Ishikawa (cell line): ENCODE measurements around the gene CD74.
A peak's percentile ranks its signal among the peaks of the same experiment; 100 is the strongest.

ENCODE experiments used
- CEBPB ChIP-seq: IDR thresholded peaks from 2 replicates; pipeline ENCODE4 v1.6.1; 2012
- CREB1 ChIP-seq: IDR thresholded peaks from 2 replicates; pipeline ENCODE4 v1.6.1; 2012; ENCODE audit warnings: low read depth
- EP300 ChIP-seq: IDR thresholded peaks from 2 replicates; pipeline ENCODE4 v1.6.1; 2012; ENCODE audit warnings: borderline replicate concordance
- FOXM1 ChIP-seq: IDR thresholded peaks from 2 replicates; pipeline ENCODE4 v1.6.1; 2012; ENCODE audit warnings: low read depth, borderline replicate concordance
- NFIC ChIP-seq: IDR thresholded peaks from 2 replicates; pipeline ENCODE4 v1.6.1; 2012
- RAD21 ChIP-seq: IDR thresholded peaks from 2 replicates; pipeline ENCODE4 v1.6.1; 2012; ENCODE audit warnings: low read depth
- REST ChIP-seq: IDR thresholded peaks from 2 replicates; pipeline ENCODE4 v1.6.1; 2012; ENCODE audit warnings: low read depth, mild to moderate bottlenecking
- TAF1 ChIP-seq: IDR thresholded peaks from 2 replicates; pipeline ENCODE4 v1.6.1; 2012; ENCODE audit warnings: low read depth, mild to moderate bottlenecking
- YY1 ChIP-seq: IDR thresholded peaks from 2 replicates; pipeline ENCODE4 v1.6.1; 2012; ENCODE audit warnings: low read depth

DNA sequence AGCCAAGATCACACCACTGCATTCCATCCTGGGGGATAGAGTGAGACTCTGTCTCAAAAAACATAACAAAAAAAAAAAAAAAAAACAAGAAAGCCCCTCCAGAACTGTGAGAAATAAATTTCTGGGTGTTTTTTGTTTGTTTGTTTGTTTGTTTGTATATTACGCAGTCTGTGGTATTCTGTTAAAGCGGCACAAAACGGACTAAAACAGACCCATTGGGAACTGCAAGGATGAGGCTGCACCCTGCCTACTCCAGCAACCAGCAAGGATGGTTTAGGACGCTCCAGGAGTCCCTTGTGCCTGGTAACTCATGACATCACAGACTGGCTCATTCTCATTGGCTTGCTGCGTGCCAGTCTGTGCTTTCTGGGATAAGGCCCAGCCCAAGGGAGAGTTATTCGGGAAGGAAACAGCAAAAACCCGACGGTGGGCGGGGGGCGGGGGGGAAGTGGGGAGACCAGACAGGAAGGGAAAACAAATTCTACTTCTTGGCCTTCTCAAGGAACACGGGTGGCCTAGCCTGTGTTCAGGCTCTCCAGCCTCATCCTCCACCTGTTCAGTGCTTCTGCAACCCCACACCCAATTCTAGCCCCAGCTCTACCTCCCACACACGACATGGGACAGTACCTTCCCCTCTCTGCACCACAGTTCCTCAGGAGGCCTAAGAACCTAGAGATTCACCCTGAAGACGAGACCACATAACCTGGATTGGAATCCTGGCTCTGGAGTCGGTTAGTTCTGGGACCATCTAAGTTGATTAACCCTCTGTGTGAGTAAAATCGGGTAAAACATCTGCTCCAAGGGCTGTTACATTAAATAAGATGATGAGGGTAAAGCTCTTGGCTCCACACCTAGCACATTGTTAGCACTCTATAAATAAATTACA, 2.8 kb downstream of the CD74 start:
- no peak for TF ChIP-seq CEBPB
- no peak for TF ChIP-seq FOXM1
- peak; percentile 88 for TF ChIP-seq CREB1
- TF ChIP-seq NFIC: no peak
- TF ChIP-seq TAF1: no peak
- no peak for TF ChIP-seq EP300
- no peak for TF ChIP-seq REST
- TF ChIP-seq YY1: no peak
- no peak for TF ChIP-seq RAD21
